ENCODE measurements around the gene DIS3L2.
"Not testable (repeated sequence)": the region's sequence is repeated elsewhere in the genome, so short reads cannot be mapped to it uniquely, and the experiment has no call there.

The DIS3L2 gene

GRCh38 chr2:232028071-232028470 lies 66.6 kb downstream of the DIS3L2 start:
- TF ChIP-seq, protein P1, sequence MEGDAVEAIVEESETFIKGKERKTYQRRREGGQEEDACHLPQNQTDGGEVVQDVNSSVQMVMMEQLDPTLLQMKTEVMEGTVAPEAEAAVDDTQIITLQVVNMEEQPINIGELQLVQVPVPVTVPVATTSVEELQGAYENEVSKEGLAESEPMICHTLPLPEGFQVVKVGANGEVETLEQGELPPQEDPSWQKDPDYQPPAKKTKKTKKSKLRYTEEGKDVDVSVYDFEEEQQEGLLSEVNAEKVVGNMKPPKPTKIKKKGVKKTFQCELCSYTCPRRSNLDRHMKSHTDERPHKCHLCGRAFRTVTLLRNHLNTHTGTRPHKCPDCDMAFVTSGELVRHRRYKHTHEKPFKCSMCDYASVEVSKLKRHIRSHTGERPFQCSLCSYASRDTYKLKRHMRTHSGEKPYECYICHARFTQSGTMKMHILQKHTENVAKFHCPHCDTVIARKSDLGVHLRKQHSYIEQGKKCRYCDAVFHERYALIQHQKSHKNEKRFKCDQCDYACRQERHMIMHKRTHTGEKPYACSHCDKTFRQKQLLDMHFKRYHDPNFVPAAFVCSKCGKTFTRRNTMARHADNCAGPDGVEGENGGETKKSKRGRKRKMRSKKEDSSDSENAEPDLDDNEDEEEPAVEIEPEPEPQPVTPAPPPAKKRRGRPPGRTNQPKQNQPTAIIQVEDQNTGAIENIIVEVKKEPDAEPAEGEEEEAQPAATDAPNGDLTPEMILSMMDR (IDR thresholded peaks at IDR 0.05; ENCODE audit: low read depth, low read length), result no peak
- no peak for DNase-seq (ENCODE audit: extremely low read depth, low read depth)

GRCh38 chr2:232028631-232029030 lies 67.1 kb downstream of the DIS3L2 start:
- TF ChIP-seq, protein P1 (IDR thresholded peaks at IDR 0.05; ENCODE audit: low read depth, low read length), result no peak
- peak; percentile 2 for DNase-seq (ENCODE audit: extremely low read depth, low read depth)

- no peak for DNase-seq (ENCODE audit: extremely low read depth, low read depth)
- TF ChIP-seq, protein P1 (IDR thresholded peaks at IDR 0.05; ENCODE audit: low read depth, low read length), result no peak
Measured at GRCh38 chr2:232029346-232029745, 67.8 kb downstream of the DIS3L2 start.

DNA sequence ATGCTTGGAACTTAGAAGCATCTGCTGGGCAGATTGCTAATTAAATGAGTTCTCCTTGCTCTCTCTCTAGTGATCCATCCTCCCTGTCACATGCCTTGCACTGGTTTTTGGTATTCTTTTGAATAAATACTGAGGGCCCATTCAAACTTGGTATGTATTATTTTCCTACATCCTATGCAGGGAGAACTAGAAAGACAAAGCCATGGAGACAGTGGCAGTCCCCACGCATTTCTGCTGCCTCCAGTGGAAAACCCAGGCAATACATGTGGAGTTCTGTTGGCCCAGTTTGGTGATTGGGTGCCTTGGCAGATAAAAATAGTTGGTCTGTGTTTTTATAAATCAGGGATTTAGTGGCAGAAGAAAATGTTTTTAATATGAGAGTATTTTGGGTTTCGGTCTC lies 68.7 kb downstream of the DIS3L2 start:
- TF ChIP-seq, protein P1 (IDR thresholded peaks at IDR 0.05; ENCODE audit: low read depth, low read length), result no peak
- DNase-seq (ENCODE audit: extremely low read depth, low read depth), result no peak

- not testable (repeated sequence) for DNase-seq (ENCODE audit: extremely low read depth, low read depth)
Measured at GRCh38 chr2:232035292-232035691, 73.8 kb downstream of the DIS3L2 start.

DNA sequence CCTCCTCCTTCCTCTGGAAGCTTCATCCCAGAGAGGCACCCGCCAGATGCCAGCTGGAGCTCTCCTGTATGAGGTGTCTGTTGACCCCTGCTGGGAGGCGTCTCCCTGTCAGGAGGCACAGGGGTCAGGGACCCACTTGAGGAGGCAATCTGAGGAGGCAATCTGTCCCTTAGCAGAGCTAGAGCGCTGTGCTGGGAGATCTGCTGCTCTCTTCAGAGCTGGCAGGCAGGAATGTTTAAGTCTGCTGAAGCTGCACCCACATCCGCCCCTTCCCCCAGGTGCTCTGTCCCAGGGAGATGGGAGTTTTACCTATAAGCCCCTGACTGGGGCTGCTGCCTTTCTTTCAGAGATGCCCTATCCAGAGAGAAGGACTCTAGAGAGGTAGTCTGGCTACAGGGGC lies 75.4 kb downstream of the DIS3L2 start:
- DNase-seq (ENCODE audit: extremely low read depth, low read depth), result not testable (repeated sequence)

- TF ChIP-seq, protein P1 (IDR thresholded peaks at IDR 0.05; ENCODE audit: low read depth, low read length), result no peak
Measured at GRCh38 chr2:232038251-232038880, 76.9 kb downstream of the DIS3L2 start.

GRCh38 chr2:232038881-232039485 lies 77.5 kb downstream of the DIS3L2 start:
- no peak for DNase-seq (ENCODE audit: extremely low read depth, low read depth)
- TF ChIP-seq, protein P1 (IDR thresholded peaks at IDR 0.05; ENCODE audit: low read depth, low read length), result no peak

More at GRCh38 chr2:232038251-232038880, 76.9 kb downstream of the DIS3L2 start:
- DNase-seq (ENCODE audit: extremely low read depth, low read depth), result no peak

Measured in AG09319 (cell line).